Activated B cell treated with CpG ODN at 0.5 μM for 24 hours (primary cell): Measurements from ENCODE around the gene RPL27A. TPM values are rescaled to one million over a fixed set of nuclear protein-coding genes. Genes with fewer than 3 reads are reported as not detected.

Experiments
- ATAC-seq: fragments of 200-7000 bp; cut with Tn5 transposase; one replicate; pipeline ENCODE4 v1.10.0; 2021; ENCODE audit warnings: low read depth, mild to moderate bottlenecking, moderate library complexity
- CTCF ChIA-PET: fragments of 350-600 bp; sonication (Branson Sonifier 250); formaldehyde crosslinking; loops from one replicate; lab custom pipeline; 2021; ENCODE audit warnings: antibody characterized with exemption; lab: Charles Lee
- POLR2A ChIA-PET: fragments of 350-600 bp; sonication (Branson Sonifier 250); formaldehyde crosslinking; loops from one replicate; lab custom pipeline; 2021; ENCODE audit warnings: antibody characterized with exemption; lab: Charles Lee
- DNase-seq: peaks from one replicate; pipeline ENCODE4 v3.0.0; 2022
- H3K27ac Mint-ChIP-seq: one replicate; pipeline ENCODE4 v1.8.0; 2020; ENCODE audit warnings: mixed read lengths
- H3K27me3 Mint-ChIP-seq: one replicate; pipeline ENCODE4 v1.8.0; 2021; ENCODE audit warnings: mixed read lengths
- H3K36me3 Mint-ChIP-seq: one replicate; pipeline ENCODE4 v1.8.0; 2021; ENCODE audit warnings: low read depth, mixed read lengths
- H3K4me1 Mint-ChIP-seq: one replicate; pipeline ENCODE4 v1.8.0; 2021; ENCODE audit warnings: mixed read lengths
- H3K4me3 Mint-ChIP-seq: one replicate; pipeline ENCODE4 v1.8.0; 2020; ENCODE audit warnings: mild to moderate bottlenecking, mixed read lengths
- H3K9me3 Mint-ChIP-seq: one replicate; pipeline ENCODE4 v1.8.0; 2020; ENCODE audit warnings: mixed read lengths
- intact Hi-C: fragments of 100-400 bp; cut with micrococcal nuclease; formaldehyde crosslinking; loops from one replicate; pipeline ENCODE4 v1.15.1; 2024
- total RNA-seq: library from RNA; stranded (reverse); gene quantifications from 2 replicates; pipeline ENCODE4 v1.2.3, GENCODE V29; 2022
- TF ChIP-seq, protein P1 (sequence below): fragments of 200-600 bp; IDR thresholded peaks from one replicate; pipeline ENCODE4 v1.8.0; 2022; ENCODE audit warnings: antibody characterized with exemption, mild to moderate bottlenecking

Gene RPL27A
- total RNA-seq, 1 donor from 2014 or later: 1,592 TPM

DNA sequence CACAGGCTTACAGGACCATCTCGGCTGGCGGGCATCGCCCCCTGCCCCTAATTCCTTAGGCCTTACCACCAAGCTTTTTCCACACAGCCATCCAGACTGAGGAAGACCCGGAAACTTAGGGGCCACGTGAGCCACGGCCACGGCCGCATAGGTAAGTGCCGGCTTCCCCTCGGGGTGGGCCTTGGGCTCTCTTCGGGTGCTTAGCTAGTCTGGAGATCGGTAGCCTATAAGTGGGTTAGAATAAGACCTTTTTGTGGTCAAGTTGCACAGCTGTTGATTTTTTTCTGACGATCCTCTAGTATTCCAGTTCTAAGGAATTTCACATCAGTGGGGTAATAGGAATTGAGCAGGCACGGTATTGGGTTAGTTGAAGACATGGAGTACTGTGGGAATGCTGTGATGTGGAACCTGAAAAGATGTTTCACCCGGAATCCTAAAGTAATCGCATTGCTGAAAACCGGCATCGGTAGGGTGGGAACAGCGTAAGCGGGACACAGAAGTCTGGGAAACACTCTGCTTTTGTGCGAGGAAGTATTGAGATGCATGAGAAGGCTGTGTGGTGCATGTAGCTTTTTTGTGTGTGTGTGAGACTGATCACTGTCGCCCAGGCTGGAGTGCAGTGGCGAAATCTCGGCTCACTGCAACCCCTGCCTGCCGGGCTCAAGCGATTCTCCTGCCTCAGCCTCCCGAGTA, 669 bp downstream of the RPL27A start:
- Mint-ChIP-seq H3K27me3 (no peaks in the 10 kb centered on the region), H3K9me3 (no peaks in the 10 kb centered on the region), H3K36me3 (peaks cover 60% of the 10 kb centered on the region), H3K4me3 (peak overlapping the region; percentile 94), H3K4me1 (peaks cover 53% of the 10 kb centered on the region), H3K27ac (peak overlapping the region; percentile 96)
- intact Hi-C loops: loop anchor here (10.0 kb wide), 4 partner anchors 88 to 1772 kb away; partner anchors contain the start of genes AMPD3, SBF2 and STK33
- TF ChIP-seq, protein P1, sequence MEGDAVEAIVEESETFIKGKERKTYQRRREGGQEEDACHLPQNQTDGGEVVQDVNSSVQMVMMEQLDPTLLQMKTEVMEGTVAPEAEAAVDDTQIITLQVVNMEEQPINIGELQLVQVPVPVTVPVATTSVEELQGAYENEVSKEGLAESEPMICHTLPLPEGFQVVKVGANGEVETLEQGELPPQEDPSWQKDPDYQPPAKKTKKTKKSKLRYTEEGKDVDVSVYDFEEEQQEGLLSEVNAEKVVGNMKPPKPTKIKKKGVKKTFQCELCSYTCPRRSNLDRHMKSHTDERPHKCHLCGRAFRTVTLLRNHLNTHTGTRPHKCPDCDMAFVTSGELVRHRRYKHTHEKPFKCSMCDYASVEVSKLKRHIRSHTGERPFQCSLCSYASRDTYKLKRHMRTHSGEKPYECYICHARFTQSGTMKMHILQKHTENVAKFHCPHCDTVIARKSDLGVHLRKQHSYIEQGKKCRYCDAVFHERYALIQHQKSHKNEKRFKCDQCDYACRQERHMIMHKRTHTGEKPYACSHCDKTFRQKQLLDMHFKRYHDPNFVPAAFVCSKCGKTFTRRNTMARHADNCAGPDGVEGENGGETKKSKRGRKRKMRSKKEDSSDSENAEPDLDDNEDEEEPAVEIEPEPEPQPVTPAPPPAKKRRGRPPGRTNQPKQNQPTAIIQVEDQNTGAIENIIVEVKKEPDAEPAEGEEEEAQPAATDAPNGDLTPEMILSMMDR: no peak
- ChIA-PET CTCF (no interaction called here), POLR2A (interaction anchor here (1.0 to 2.6 kb wide), 15 partner anchors 8 to 778 kb away, joined by 3 to 20 read pairs (median 6); partner anchors contain the start of genes EIF3F, LMO1, STK33 and TMEM9B)
- ATAC-seq (no peak), DNase-seq (no peak)

DNA sequence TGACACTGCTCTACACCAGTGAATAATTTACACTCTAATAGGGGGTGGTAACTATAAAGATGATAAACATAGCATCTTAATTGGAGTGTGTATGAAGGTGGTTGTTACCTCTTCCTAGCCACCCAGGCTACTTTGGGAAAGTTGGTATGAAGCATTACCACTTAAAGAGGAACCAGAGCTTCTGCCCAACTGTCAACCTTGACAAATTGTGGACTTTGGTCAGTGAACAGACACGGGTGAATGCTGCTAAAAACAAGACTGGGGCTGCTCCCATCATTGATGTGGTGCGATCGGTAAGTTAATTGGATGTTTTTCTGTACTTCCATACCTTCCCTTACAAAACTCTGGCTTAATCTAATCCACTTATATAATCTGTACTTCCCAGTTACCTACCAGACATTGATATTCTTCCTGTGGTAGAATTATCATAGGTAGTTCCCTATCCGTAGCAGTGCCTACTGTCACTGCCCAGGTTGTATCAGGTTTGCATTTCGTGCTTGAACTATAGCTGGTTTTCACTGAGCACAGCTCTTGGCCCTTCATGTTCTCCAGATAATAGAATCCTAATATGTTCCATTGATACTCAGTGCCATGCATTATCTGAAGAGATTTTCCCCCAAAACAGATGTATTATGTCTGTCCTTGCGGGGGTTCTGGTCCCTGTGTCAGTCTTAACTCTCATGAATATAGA, 2.2 kb downstream of the RPL27A start:
- ATAC-seq: no peak
- Mint-ChIP-seq H3K27ac (peak overlapping the region; percentile 96), H3K27me3 (no peaks in the 10 kb centered on the region), H3K4me1 (peaks cover 67% of the 10 kb centered on the region), H3K9me3 (no peaks in the 10 kb centered on the region), H3K36me3 (peaks cover 67% of the 10 kb centered on the region), H3K4me3 (peak overlapping the region; percentile 94)
- intact Hi-C loops: loop anchor here (10.0 kb wide), 4 partner anchors 90 to 1770 kb away; partner anchors contain the start of genes AMPD3, SBF2 and STK33
- no peak for DNase-seq
- TF ChIP-seq, protein P1: no peak
- POLR2A ChIA-PET: no interaction called here
- CTCF ChIA-PET: no interaction called here

DNA sequence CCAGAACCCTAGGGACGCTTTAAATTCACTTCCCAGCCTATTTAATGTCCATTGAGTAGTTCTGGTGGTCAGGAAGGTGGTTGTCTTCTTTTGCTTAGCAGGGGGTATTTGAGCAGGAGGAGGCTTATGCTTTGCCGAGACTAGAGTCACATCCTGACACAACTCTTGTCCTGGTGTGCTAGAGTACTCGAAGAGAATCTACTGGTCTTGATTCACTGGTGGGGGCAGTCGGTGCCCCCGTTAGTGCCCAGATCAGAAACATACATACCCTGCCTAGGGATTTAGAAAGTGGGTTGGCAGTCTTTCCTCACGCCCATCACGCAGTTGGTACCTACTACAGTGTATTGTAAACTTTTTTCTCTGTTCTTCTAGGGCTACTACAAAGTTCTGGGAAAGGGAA, 2.7 kb downstream of the RPL27A start:
- Mint-ChIP-seq H3K27ac (peak overlapping the region; percentile 96), H3K4me3 (peak overlapping the region; percentile 44), H3K4me1 (peaks cover 70% of the 10 kb centered on the region), H3K36me3 (peaks cover 70% of the 10 kb centered on the region), H3K9me3 (no peaks in the 10 kb centered on the region), H3K27me3 (no peaks in the 10 kb centered on the region)
- intact Hi-C loops: loop anchor here (10.0 kb wide), 4 partner anchors 91 to 1769 kb away; partner anchors contain the start of genes AMPD3, SBF2 and STK33
- TF ChIP-seq, protein P1: no peak
- ATAC-seq (no peak), DNase-seq (no peak)
- POLR2A ChIA-PET: no interaction called here
- CTCF ChIA-PET: no interaction called here

DNA sequence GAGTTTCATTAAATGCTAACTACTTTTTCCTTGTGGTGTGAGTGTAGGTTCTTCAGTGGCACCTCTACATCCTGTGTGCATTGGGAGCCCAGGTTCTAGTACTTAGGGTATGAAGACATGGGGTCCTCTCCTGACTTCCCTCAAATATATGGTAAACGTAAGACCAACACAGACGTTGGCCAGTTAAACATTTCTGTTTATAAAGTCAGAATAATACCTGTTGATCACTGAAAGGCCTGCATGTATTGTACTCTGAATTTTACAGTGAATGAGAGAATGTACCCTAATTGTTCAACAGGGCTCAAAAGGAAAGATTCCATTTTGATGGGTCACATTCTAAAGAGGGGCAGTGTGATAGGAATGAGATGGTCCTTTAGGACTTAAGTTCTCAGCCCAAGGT, 3.2 kb downstream of the RPL27A start:
- H3K36me3 Mint-ChIP-seq: peaks cover 67% of the 10 kb centered on the region
- H3K4me1 Mint-ChIP-seq: peaks cover 67% of the 10 kb centered on the region
- intact Hi-C loops: loop anchor here (10.0 kb wide), 4 partner anchors 91 to 1769 kb away; partner anchors contain the start of genes AMPD3, SBF2 and STK33
- TF ChIP-seq, protein P1: no peak
- ATAC-seq (no peak), DNase-seq (no peak)
- H3K27ac Mint-ChIP-seq: no peak overlapping the region
- ChIA-PET POLR2A (interaction anchor here (1.0 kb wide), 1 partner anchor 47 kb away, joined by 7 read pairs; no protein-coding TSS in a partner anchor), CTCF (no interaction called here)
- H3K9me3 Mint-ChIP-seq: no peaks in the 10 kb centered on the region
- H3K4me3 Mint-ChIP-seq: peak overlapping the region; percentile 44
- H3K27me3 Mint-ChIP-seq: no peaks in the 10 kb centered on the region

DNA sequence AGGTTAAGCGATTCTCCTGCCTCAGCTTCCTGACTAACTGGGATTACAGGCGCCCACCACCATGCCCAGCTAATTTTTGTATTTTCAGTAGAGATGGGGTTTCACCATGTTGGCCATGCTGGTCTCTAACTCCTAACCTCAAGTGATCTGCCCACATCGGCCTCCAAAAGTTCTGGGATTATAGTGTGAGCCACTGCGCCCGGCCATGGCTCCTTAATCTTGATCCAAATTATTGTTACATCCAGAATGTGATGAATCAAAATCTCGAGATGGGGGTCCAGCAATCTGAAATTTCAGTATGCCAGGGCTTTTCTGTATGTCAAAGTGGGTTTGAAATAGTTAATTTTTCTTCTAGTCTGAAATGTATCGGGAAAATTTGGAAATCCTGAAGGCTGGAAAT, 3.7 kb downstream of the RPL27A start:
- ChIA-PET POLR2A (interaction anchor here (1.0 kb wide), 1 partner anchor 46 kb away, joined by 7 read pairs; no protein-coding TSS in a partner anchor), CTCF (no interaction called here)
- Mint-ChIP-seq H3K4me3 (no peak overlapping the region), H3K27me3 (no peaks in the 10 kb centered on the region), H3K4me1 (peaks cover 66% of the 10 kb centered on the region), H3K27ac (no peak overlapping the region), H3K36me3 (peaks cover 66% of the 10 kb centered on the region), H3K9me3 (no peaks in the 10 kb centered on the region)
- TF ChIP-seq, protein P1: no peak
- ATAC-seq: no peak
- DNase-seq: no peak
- intact Hi-C loops: loop anchor here (10.0 kb wide), 4 partner anchors 92 to 1768 kb away; partner anchors contain the start of genes AMPD3, SBF2 and STK33
